Breast epithelium (tissue), 3 donors: ENCODE results near the gene MTCL1.

Experiments
- CTCF ChIP-seq, 3 donors: fragments of 450-650 bp; IDR thresholded peaks; one replicate each; pipeline ENCODE4 v1.5.1; 2016 to 2017; ENCODE audit warnings: antibody characterized with exemption in 3 of 3, mild to moderate bottlenecking in 3 of 3, moderate library complexity in 3 of 3
- POLR2A ChIP-seq: fragments of 450-650 bp; IDR thresholded peaks from one replicate; pipeline ENCODE4 v1.6.1; 2016; ENCODE audit warnings: antibody characterized with exemption, mild to moderate bottlenecking, moderate library complexity
- POLR2AphosphoS5 ChIP-seq, 3 donors: sonication (generic); formaldehyde crosslinking; IDR thresholded peaks; one replicate each; pipeline ENCODE4 v1.6.1; 2017; ENCODE audit warnings: antibody characterized with exemption in 3 of 3

GRCh38 chr18:8711736-8712135 lies 6.4 kb downstream of the MTCL1 start:
- no peak for TF ChIP-seq CTCF (IDR thresholded peaks at IDR 0.05)
- no peak for TF ChIP-seq POLR2A
- TF ChIP-seq POLR2AphosphoS5 (IDR thresholded peaks at IDR 0.05), result no peak
